B cell (primary cell): Measurements from ENCODE around the gene KBTBD6.
"Not testable (repeated sequence)": the region's sequence is repeated elsewhere in the genome, so short reads cannot be mapped to it uniquely, and the experiment has no call there.

Experiments
- EZH2 ChIP-seq: IDR thresholded peaks from 2 replicates; pipeline ENCODE4 v1.6.1; 2012; ENCODE audit warnings: borderline replicate concordance, low read depth, mild to moderate bottlenecking, moderate library complexity, low read length; ENCODE audit not compliant: insufficient read depth, poor library complexity, severe bottlenecking
- TF ChIP-seq, protein P1 (sequence below): fragments of 200-600 bp; IDR thresholded peaks from one replicate; pipeline ENCODE4 v1.8.0; 2022; ENCODE audit warnings: antibody characterized with exemption, mild to moderate bottlenecking

DNA sequence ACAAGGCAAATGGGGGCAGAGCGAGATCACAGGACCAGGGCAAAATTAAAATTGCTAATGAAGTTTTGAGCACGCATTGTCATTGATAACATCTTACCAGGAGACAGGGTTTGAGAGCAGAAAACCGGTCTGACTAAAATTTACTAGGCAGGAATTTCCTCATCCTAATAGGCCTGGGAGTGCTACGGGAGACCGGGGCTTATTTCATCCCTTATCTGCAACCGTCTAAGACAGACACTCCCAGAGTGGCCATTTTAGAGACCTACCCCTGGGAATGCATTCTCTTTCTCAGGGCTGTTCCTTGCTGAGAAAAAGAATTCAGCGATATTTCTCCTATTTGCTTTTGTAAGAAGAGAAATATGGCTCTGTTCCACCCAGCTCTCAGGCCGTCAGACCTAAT lies 43.0 kb upstream of the KBTBD6 start:
- not testable (repeated sequence) for TF ChIP-seq EZH2
- TF ChIP-seq, protein P1, sequence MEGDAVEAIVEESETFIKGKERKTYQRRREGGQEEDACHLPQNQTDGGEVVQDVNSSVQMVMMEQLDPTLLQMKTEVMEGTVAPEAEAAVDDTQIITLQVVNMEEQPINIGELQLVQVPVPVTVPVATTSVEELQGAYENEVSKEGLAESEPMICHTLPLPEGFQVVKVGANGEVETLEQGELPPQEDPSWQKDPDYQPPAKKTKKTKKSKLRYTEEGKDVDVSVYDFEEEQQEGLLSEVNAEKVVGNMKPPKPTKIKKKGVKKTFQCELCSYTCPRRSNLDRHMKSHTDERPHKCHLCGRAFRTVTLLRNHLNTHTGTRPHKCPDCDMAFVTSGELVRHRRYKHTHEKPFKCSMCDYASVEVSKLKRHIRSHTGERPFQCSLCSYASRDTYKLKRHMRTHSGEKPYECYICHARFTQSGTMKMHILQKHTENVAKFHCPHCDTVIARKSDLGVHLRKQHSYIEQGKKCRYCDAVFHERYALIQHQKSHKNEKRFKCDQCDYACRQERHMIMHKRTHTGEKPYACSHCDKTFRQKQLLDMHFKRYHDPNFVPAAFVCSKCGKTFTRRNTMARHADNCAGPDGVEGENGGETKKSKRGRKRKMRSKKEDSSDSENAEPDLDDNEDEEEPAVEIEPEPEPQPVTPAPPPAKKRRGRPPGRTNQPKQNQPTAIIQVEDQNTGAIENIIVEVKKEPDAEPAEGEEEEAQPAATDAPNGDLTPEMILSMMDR, result not testable (repeated sequence)
